Ascending aorta (tissue), 2 donors: ENCODE results near the gene SKAP1. TPM values are rescaled to one million over a fixed set of nuclear protein-coding genes. Genes with fewer than 3 reads are reported as not detected.

Source experiments
- DNase-seq, 2 donors: peaks; one replicate each; pipeline ENCODE4 v3.0.0-alpha.2; 2019; ENCODE audit warnings: low spot score in 2 of 2
- H3K27ac ChIP-seq, 2 donors: fragments of 200-600 bp; sonication (generic); one replicate each; pipeline ENCODE4 v1.5.1; 2016 to 2017; ENCODE audit warnings: mild to moderate bottlenecking in 1 of 2
- H3K27me3 ChIP-seq: fragments of 200-600 bp; sonication (generic); one replicate; pipeline ENCODE4 v1.5.1; 2017
- H3K36me3 ChIP-seq, 2 donors: fragments of 200-600 bp; sonication (generic); one replicate each; pipeline ENCODE4 v1.5.1; 2016
- H3K4me1 ChIP-seq, 2 donors: fragments of 200-600 bp; sonication (generic); one replicate each; pipeline ENCODE4 v1.5.1; 2016 to 2017; ENCODE audit warnings: mild to moderate bottlenecking in 1 of 2
- H3K4me3 ChIP-seq, 2 donors: fragments of 200-600 bp; sonication (generic); one replicate each; pipeline ENCODE4 v1.5.1; 2016 to 2017; ENCODE audit warnings: mild to moderate bottlenecking in 1 of 2
- H3K9me3 ChIP-seq, 2 donors: fragments of 200-600 bp; sonication (generic); one replicate each; pipeline ENCODE4 v1.5.1; 2016
- CTCF ChIP-seq, 3 experiments: fragments of 200-600 bp in 2 of 3; fragments of 450-650 bp in 1 of 3; sonication (generic) in 2 of 3; IDR thresholded peaks; one replicate each; pipeline ENCODE4 v1.5.1; 2016 to 2019; ENCODE audit warnings: antibody characterized with exemption in 3 of 3, mild to moderate bottlenecking in 1 of 3, moderate library complexity in 1 of 3
- intact Hi-C: fragments of 100-400 bp; cut with DNase I; formaldehyde crosslinking; loops from one replicate; pipeline ENCODE4 v1.15.1; 2023
- total RNA-seq: library from RNA; depleted of rRNA; stranded (reverse); fragments of >200 nt; gene quantifications from one replicate; pipeline ENCODE4 v1.1.0, GENCODE V29; 2016

The SKAP1 gene
- total RNA-seq, 1 donor from 2014 or later, result not detected

GRCh38 chr17:48388955-48389743, 40.9 kb downstream of the SKAP1 start:
- no peak for DNase-seq
- Histone ChIP-seq H3K36me3 (no peaks in the 10 kb centered on the region), H3K4me1 (peaks cover 0 to 16% of the 10 kb centered on the region in 2 donors), H3K4me3 (no peak overlapping the region), H3K27ac (no peak overlapping the region), H3K9me3 (no peaks in the 10 kb centered on the region), H3K27me3 (no peaks in the 10 kb centered on the region)
- TF ChIP-seq CTCF (IDR thresholded peaks at IDR 0.05), result no peak
- intact Hi-C loops, result no loop called here

- intact Hi-C loops, result no loop called here
- no peak for TF ChIP-seq CTCF (IDR thresholded peaks at IDR 0.05)
- Histone ChIP-seq H3K9me3 (no peaks in the 10 kb centered on the region), H3K4me1 (peaks cover 0 to under 1% of the 10 kb centered on the region in 2 donors), H3K27me3 (no peaks in the 10 kb centered on the region), H3K4me3 (no peak overlapping the region), H3K36me3 (no peaks in the 10 kb centered on the region), H3K27ac (no peak overlapping the region)
- no peak for DNase-seq
Measured at GRCh38 chr17:48386826-48387225, 43.2 kb downstream of the SKAP1 start.

- Histone ChIP-seq H3K27ac (no peak overlapping the region), H3K36me3 (no peaks in the 10 kb centered on the region), H3K9me3 (no peaks in the 10 kb centered on the region), H3K4me3 (no peak overlapping the region), H3K27me3 (no peaks in the 10 kb centered on the region), H3K4me1 (no peaks in the 10 kb centered on the region)
- TF ChIP-seq CTCF (IDR thresholded peaks at IDR 0.05), result no peak
- intact Hi-C loops, result no loop called here
- DNase-seq, result no peak
Measured at GRCh38 chr17:48385319-48385718, 44.7 kb downstream of the SKAP1 start.

GRCh38 chr17:48384164-48384563, 45.9 kb downstream of the SKAP1 start:
- intact Hi-C loops, result no loop called here
- Histone ChIP-seq H3K27me3 (no peaks in the 10 kb centered on the region), H3K36me3 (no peaks in the 10 kb centered on the region)

GRCh38 chr17:48382989-48383388, 47.0 kb downstream of the SKAP1 start:
- intact Hi-C loops, result no loop called here
- TF ChIP-seq CTCF (IDR thresholded peaks at IDR 0.05), result no peak
- DNase-seq, result no peak
- Histone ChIP-seq H3K9me3 (no peaks in the 10 kb centered on the region), H3K27me3 (no peaks in the 10 kb centered on the region), H3K36me3 (no peaks in the 10 kb centered on the region), H3K27ac (no peak overlapping the region), H3K4me3 (no peak overlapping the region), H3K4me1 (no peaks in the 10 kb centered on the region)

More at GRCh38 chr17:48384164-48384563, 45.9 kb downstream of the SKAP1 start:
- no peak overlapping the region for H3K4me3 ChIP-seq
- no peak for DNase-seq
- no peaks in the 10 kb centered on the region for H3K9me3 ChIP-seq
- no peak overlapping the region for H3K27ac ChIP-seq
- no peak for TF ChIP-seq CTCF (IDR thresholded peaks at IDR 0.05)
- no peaks in the 10 kb centered on the region for H3K4me1 ChIP-seq
